HG03103 (cell line): Measurements from ENCODE around the gene C1orf232.

Experiments
- ATAC-seq: cut with Tn5 transposase; IDR thresholded peaks from one replicate; pipeline ENCODE4 v1.9.1; 2021; ENCODE audit warnings: low read depth; ENCODE audit not compliant: unreplicated experiment

The C1orf232 gene

DNA sequence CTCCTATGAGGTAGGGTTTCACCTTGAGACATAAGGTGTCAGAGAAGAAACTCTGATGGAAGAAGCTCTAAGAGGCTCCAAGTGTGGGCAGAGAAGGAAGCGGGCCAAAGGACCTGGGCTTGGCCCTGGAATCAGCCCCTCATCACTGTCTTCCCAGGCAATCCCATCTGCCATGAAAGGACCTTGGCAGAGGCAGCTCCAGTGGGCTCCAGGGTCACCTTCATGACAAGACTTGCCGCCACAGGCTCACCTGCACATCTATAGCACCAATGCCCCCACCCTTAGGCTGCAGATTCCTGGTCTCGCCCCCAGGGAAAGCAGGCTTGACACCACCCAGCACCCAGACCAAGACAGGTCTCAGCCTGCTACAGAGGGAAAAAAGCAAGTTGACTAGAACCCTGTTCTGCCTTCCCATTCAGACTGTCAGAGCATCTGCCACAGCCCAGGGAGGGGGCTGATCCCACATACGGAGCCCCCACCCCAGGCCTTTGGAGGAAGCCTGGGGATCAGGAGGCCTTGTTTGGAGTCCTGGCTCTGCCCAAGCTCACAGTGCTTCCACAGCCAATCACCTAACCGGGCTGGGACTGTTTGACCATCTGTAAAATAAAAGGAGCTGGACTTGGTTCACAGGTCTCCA lies 10.4 kb downstream of the C1orf232 start:
- ATAC-seq, result no peak

DNA sequence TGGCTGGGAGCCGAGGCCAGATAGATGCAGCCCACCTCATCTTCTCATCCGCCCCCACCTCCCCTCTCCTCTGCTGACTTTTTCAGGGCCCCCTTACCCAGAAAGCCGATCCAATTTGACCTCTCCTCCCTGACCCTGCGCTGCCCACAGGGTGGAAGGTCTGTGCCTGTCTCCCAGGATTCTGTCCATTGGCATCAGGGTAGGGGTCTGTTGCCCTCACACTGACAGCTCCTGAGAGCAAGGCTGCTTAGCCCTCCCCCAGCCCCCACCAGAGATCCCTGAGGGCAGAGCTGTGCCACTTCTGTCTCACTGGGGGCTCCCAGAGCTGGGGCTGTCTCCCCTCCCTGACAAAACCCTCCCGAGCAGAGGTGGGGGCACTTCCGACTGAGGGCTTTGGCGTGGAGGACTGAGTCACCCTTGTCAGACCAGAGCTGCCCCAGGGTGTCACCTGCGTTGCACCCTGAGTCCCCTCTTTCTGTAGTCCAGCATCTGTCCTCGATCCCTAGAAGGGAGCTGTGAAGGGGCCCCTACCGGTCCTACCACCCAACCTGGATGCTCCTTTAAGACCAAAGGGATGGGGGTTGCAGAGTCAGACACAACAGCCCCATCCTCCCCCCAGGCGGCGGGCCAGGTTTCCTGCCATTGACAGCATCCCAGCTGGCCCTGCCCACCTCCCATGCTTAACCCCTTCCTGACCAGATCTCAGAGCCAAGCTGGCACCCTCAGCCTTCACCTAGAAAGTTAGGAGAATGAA lies 12.3 kb downstream of the C1orf232 start:
- ATAC-seq, result no peak

DNA sequence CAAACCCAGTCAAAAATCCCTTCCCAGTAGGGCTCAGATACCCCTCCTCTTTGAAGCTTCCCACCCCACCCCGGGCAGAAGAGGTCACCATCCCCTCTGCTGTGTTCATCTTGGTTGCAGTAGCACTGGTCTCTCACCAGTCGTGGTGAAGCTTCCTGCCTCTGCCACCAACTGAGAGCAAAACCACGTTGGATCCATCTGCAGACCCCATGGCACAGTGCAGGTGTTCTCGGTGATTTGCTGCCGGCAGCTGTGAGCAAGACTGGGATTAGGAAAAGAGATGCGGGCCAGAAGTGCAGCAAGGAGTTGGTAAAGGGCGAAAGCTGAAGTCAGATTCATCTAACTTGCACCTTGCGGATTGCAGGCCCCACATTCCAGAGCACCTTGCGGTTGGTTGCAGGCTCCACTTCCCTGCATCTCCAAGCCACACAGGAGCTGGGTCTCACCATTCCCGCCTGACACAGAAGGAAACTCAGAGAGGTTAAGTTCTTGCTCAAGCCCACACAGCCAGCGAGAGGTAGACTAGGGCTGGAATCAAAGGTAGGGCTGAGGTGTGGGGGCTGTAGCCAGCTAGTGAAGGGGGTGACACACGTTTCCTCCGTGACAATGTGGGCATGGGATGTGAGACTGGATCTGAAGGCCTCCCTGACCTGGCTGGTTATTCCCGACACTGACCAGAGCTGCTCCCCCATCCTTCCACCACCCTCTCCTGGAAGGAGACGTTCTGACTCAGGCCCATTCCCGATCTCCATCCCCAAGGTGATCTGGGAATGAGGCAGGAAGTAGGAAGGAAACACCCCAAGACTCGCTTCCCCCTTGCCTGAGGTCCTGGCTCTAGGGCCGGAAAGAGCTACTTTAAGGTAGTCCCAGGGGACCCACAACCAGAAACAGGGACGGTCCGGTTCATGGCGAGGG lies 13.1 kb downstream of the C1orf232 start:
- ATAC-seq, result no peak

DNA sequence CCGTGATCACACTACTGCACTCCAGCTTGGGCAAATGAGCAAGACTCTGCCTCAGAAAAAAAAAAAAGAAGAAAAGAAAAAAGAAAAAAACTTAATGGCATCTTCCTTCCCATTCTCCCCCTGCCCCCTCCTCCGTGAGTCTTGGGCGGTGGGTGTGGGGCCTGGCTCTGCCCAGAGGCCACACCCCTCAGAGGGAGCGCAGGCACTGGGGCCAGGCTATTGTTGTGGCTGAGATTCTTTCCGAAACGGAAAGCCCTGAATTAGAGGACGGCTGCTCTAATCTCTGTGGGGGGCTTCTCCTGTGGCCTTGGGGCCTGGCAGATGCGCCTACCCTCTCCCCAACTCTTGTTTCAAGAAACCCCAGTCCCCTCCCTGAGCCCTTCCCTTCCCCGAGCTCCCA lies 14.0 kb downstream of the C1orf232 start:
- no peak for ATAC-seq

DNA sequence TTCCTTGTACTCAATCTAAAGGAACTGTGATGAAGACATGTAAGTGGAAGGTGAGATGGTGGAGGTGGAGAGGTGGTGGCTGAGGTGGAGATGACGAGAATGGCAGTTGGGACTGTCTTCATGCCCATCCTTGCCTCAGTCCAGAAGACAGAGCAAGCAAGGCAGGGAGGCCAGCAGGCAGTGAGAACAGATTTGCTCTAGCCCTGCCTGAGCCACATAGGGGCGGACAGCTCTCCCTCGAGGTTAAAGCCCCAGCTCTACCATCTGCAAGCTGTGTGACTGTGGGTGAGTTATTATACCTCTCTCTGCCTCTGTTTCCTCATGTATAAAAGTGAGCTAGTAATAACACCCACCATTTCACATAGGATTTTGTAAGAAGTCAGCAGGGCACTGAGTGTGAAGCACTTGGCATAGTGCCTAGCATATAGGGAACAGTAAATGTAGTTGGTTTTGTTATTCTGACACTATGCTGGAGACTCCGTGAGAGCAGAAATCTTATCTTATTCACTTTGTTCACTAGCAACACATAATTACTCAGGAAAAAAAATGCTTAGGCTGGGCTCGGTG lies 14.7 kb downstream of the C1orf232 start:
- no peak for ATAC-seq

DNA sequence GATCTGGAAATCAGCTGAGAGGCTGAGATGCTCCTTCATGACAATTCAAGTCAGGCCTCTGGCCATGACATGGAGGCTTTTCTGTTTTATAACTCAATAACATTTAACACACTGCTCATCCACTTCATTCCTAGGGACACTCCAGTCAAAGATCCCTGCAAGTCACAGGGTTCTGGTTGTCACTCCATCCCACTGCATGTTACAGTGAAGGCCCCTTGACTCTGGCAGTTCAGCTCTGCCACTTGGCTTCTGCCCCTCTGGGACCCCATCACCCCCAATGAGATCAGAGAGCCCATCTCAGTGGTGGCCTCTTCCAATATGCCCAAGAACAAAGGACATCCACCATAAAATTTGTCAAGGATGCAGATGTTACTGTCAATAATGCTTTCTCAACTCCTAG lies 19.9 kb downstream of the C1orf232 start:
- no peak for ATAC-seq

DNA sequence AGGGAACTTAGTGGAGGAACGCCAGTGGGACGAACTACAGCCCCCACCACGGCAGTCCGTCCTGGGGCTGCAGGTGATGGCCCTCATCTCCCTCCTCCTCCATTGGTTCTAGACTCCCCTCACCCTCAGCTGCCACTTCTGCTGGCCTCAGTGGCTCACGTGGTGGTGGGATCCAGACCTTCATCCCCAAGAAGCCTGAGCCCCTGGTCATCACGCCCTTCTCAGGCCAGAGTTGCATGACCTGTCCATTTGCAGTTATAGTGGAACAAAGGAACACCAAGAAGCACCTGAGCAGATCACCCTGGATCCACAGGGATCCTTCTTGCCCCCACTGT lies 22.8 kb downstream of the C1orf232 start:
- ATAC-seq, result no peak

DNA sequence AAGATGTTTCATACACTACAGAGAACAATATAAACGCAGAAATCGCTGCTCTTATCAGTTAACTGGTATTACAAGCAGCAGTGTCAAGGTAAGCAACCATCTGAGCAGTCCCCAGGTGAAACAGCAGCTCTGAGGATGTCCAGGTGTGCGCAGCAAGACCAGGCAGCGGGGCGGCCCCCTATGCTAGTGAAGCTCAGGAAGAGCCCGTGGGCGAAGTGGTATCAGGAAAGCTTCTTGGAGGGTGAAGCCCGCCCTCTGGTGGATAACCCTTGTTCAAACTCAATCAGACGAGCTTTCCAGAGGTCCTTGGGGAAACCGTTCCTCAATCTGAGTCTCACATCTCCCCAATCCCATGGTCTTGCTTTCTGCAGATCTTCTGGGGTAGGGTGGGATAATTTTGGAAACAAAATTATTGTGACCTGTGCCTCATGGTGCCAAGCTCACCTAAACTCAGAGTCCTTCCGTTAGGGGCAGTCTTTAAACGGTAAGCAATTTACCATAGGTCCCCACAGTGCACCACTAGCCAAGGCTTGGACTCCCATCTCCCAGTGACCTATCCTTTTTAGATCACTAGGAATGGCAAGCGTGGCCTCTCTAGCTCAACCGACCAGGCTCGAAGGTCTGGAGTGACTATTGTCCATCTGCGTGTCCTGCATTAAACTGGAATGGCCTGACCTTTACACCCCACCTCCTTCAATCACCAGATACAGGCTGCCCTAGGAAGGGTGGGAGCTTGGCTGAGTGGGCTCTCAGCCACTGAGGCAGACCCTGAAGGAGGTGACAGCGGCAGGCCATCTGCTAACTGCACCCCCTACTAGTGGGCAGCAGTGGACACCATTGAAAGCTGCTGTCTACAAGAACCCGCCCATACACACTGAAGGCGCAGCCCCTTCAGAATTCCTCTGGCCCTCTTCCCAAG lies 23.5 kb downstream of the C1orf232 start:
- ATAC-seq, result no peak

DNA sequence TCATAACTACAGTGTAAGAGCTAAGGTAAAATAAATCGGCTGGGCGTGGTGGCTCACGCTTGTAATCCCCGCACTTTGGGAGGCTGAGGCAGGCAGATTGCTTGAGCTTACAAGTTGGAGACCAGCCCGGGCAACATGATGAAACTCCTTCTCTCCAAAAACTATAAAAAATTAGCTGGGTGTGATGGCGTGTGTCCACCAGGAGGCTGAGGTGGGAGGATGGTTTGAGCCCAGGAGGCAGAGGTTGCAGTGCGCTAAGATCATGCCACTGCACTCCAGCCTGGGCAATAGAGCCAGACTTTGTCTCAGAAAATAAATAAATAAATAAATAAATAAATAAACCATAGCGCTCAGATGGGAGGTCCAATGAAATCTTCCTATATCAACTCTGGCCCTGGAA lies 26.6 kb downstream of the C1orf232 start:
- no peak for ATAC-seq

DNA sequence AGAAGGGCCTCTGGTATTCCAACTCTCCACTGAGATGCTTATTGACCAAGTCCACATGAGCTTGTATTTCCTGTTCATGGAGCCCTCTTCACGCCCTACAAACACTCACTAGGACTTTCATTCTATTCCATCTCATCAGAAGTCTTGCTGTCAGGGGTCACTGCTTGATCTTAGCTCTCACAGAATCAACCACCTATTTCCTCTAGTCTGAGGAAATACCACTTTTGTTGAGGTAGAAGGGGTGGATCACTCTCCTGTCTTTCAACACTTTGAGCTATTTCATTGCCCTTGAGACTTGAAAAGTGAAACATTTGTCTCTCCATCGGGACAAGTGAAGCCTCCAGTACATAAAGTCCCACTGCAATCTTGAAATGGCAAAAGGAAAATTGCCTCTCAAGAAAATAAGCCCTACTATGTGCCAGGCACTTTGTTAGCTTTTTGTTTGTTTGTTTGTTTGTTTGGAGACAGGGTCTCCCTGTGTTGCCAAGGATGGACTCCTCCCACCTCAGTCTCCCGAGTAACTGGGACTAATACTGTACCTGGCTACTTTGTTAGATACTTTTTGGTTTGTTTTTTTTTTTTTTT lies 29.7 kb downstream of the C1orf232 start:
- ATAC-seq, result no peak

DNA sequence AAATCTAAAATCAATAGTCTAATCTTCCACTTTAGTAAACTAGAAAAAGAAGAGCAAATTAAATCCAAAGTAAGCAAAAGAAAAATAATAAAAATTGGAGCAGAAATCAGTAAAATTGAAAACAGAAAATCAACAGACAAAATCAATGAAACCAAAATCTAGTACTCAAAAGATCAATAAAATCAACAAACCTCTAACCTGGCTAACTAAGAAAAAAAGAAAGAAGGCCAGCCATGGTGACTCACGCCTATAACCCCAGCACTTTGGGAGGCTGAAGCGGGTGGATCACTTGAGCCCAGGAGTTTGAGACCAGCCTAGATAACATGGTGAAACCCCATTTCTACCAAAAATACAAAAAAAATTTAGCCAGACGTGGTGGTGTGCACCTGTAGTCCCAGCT lies 34.3 kb downstream of the C1orf232 start:
- ATAC-seq, result no peak

DNA sequence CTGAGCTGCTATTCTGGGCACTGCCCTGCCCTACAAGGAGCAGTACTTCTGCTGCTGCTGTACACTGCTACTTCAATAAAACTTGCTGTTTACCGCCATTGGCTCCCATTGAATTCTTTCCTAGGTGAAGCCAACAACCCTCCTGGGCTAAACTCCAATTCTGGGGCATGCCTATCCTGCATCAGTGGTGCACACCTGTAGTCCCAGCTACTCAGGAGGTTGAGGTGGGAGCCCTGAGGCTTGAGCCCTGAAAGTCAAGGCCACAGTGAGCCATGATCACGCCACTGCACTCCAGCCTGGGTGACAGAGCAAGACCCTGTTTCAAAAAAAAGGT lies 36.0 kb downstream of the C1orf232 start:
- ATAC-seq, result no peak

DNA sequence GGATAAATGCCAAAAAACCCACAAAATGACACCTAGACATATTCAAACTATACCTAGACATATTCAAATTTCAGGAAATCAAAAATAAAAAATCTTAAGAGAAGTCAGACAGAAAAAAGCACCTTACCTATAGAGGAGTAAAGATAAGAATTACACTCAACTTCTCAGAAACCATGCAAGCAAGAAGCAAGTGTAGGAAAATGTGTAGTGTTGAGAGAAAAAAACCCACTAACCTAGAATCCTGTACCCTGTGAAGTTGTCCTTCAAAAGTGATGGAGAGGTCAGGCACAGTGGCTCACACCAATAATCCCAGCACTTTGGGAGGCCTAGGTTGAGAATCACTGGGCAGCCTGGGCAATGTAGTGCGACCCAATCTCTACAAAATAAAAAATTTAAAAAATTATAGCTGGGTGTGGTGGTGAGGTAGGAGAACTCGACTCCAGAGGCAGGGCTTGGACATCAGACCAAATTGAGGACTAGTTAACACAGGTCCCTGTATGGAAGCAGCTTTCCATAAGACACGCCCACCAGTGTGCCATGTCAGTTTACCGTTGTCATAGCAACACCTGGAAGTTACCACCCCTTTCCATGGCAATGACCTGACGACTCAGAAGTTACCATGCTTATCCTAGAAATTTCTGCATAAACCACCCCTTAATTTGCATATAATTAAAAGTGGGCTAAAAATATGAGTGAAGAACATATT lies 36.5 kb downstream of the C1orf232 start:
- ATAC-seq, result no peak

DNA sequence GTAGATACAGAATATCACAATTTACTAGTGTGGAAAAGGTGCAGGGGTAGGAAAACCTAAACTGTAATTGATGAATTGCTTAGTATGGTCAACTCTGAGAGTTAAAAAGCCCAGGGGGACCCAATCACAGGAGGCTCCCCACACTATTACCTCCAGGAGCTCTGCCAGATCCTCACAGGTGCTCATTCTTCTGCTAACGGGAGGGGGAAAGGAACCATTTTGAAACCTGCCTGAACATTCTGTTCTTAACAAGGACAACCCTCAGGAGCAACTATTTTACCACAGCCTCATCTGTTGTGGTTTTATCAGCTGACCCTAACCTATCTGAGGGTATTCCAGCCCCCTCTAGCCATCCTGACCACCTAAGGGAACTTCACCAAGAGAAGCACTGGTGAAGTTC lies 38.1 kb downstream of the C1orf232 start:
- no peak for ATAC-seq

DNA sequence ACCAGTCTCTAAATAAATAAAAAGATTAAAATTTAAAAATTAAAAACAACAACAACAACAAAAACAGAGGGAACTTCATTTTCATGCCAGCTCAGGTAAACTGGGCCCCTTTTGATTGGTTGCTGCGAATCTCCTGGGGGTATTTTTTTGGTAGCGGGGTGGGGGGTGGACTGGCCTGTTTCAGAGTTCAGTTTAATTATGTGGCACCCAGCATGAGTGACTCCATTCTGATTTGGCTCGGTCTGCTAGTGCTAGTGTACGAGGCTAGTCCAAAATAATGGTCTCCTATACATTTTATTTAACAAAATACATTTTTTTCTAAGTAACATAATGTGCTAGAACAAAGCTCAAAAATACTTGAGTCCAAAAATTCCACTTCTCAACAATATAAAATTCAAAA lies 39.0 kb downstream of the C1orf232 start:
- no peak for ATAC-seq

DNA sequence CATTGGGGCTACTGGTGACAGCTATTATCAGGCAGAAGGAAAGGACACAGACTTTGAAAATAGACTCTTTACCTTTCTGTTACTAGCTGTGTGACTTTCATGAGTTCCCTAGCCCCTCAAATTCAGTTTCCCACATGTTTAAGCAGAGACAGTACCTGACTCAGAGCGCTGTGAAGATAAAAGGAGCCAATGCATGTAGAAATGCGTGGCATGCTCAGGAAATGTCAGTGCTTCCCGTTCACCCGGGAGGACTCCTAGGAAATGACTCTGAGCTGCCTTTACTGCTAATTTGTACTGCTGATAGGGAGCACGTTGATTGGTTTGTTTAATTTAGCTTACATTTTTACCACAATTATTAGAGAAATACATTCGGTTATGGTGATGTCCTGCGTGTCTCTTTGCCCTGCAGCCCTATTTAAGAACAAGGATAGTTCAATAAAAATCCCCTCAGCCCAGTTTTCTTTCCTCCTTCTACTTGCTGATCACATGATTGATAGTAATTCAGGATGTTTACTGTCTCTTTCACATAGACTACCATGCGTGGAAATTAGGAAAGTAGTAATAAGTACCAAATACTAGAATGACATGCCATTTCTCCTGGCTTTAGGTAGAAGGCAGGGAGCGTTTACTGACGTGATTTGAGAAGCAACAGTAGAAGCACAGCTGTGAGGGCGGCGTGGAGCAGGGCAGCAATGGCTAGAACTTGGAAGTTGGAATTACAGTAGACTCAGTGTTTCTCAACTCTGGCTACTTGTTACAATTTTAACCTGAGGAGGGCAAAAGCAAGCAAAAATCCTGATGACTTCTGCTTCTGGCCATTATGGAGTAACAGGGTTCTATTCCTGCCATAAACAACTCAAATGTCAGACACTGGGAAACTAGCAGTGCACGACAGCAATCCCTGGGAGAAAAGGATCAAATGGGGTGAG lies 41.3 kb downstream of the C1orf232 start:
- ATAC-seq, result no peak

DNA sequence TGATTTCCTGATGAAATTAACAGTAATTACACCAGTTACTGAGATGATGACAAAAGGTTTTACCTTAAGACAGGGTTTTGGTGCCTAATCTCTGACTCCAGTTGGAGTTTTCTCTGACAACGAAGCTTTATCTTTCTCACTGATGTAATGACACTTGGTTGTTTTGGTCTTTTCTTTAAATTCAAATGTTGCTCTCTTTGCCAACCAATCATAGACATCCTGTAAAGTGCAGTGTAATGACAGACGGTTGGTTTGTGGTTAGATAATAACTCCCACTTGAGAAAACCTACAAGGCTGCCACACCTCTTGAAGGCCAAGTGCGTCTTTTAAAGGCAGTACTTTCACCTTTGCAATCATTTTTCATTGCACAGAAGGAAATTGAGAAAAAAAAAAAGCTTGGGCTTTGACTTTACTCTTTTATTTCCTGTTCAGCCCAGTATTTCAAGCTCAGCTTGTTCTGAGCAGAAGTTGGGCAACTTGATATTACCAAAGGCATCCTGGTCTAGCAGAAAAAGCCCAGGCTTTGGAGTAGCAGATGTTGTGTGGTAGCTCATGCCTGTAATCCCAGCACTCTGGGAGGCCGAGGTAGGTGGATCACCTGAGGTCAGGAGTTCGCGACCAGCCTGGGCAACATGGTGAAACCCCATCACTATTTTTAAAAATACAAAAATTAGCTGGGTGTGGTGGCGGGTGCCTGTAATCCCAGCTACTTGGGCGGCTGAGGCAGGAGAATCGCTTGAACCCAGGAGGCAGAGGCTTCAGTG lies 42.3 kb downstream of the C1orf232 start:
- ATAC-seq, result no peak

DNA sequence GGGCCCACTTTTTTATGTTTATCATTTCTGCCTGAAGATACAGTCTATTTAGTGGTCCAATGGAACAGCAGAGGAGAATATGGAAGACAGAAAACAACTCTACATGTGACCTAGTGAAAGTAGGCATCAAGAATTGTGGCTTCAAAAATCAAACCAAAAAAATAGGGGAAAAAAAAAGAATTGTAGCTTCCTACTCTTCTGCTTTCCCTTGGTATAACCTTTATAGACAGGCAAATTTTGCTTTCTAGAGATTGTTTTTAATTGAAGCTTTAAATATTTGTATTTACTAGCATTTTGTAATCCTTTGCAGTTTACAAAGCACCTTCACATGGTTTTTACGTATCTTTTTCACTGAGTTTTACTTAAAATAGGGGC lies 42.8 kb downstream of the C1orf232 start:
- no peak for ATAC-seq
